Type B pancreatic cell (in vitro differentiated cells): ENCODE data around the gene CCDC102B. TPM values are rescaled to one million over a fixed set of nuclear protein-coding genes. Genes with fewer than 3 reads are reported as not detected.

Source experiments
- DNase-seq: peaks from one replicate; pipeline ENCODE4 v3.0.0; 2021; ENCODE audit warnings: mixed read lengths; ENCODE audit not compliant: unreplicated experiment; ENCODE audit errors: extremely low spot score
- H3K27ac Mint-ChIP-seq: 2 replicates; pipeline ENCODE4 v1.8.0; 2021; ENCODE audit warnings: mild to moderate bottlenecking, mixed read lengths
- H3K27me3 Mint-ChIP-seq: 2 replicates; pipeline ENCODE4 v1.8.0; 2021; ENCODE audit warnings: mixed read lengths
- H3K36me3 Mint-ChIP-seq: 2 replicates; pipeline ENCODE4 v1.8.0; 2021; ENCODE audit warnings: mixed read lengths
- H3K4me1 Mint-ChIP-seq: one replicate; pipeline ENCODE4 v1.8.0; 2021; ENCODE audit warnings: mixed read lengths; ENCODE audit not compliant: unreplicated experiment
- H3K4me3 Mint-ChIP-seq: 2 replicates; pipeline ENCODE4 v1.8.0; 2021; ENCODE audit warnings: mild to moderate bottlenecking, mixed read lengths
- H3K9me3 Mint-ChIP-seq: 2 replicates; pipeline ENCODE4 v1.8.0; 2021; ENCODE audit warnings: mixed read lengths
- CTCF ChIP-seq: fragments of 200-600 bp; sonication (generic); conservative IDR thresholded peaks from 2 replicates; pipeline ENCODE4 v1.5.0; 2021; ENCODE audit warnings: antibody characterized with exemption, mild to moderate bottlenecking
- total RNA-seq: library from RNA; stranded (reverse); gene quantifications from 2 replicates; pipeline ENCODE4 v1.2.1, GENCODE V29; 2021; ENCODE audit warnings: low replicate concordance

CCDC102B gene
- total RNA-seq, 1 donor from 2014 or later, result 3.4 TPM

- no peaks in the 10 kb centered on the region for H3K36me3 Mint-ChIP-seq
- DNase-seq, result no peak
- TF ChIP-seq CTCF, result no peak
- no peaks in the 10 kb centered on the region for H3K27me3 Mint-ChIP-seq
- H3K4me3 Mint-ChIP-seq, result no peak overlapping the region
- no peaks in the 10 kb centered on the region for H3K4me1 Mint-ChIP-seq
- no peak overlapping the region for H3K27ac Mint-ChIP-seq
- no peaks in the 10 kb centered on the region for H3K9me3 Mint-ChIP-seq
Observed at GRCh38 chr18:68928762-68929675, 131.1 kb downstream of the CCDC102B start.

- Mint-ChIP-seq H3K4me3 (no peak overlapping the region), H3K4me1 (no peaks in the 10 kb centered on the region), H3K27me3 (no peaks in the 10 kb centered on the region), H3K9me3 (no peaks in the 10 kb centered on the region), H3K27ac (no peak overlapping the region), H3K36me3 (no peaks in the 10 kb centered on the region)
- TF ChIP-seq CTCF, result no peak
- DNase-seq, result no peak
Observed at GRCh38 chr18:68935686-68936085, 137.8 kb downstream of the CCDC102B start.

- Mint-ChIP-seq H3K4me1 (peaks cover 2% of the 10 kb centered on the region), H3K9me3 (no peaks in the 10 kb centered on the region), H3K36me3 (no peaks in the 10 kb centered on the region), H3K27me3 (no peaks in the 10 kb centered on the region), H3K4me3 (no peak overlapping the region), H3K27ac (no peak overlapping the region)
- DNase-seq, result no peak
- TF ChIP-seq CTCF, result no peak
Observed at GRCh38 chr18:68937029-68937599, 139.2 kb downstream of the CCDC102B start.

GRCh38 chr18:68940039-68940438 is 142.2 kb downstream of the CCDC102B start:
- Mint-ChIP-seq H3K36me3 (no peaks in the 10 kb centered on the region), H3K27ac (no peak overlapping the region), H3K9me3 (no peaks in the 10 kb centered on the region), H3K27me3 (no peaks in the 10 kb centered on the region), H3K4me1 (peaks cover 5% of the 10 kb centered on the region), H3K4me3 (no peak overlapping the region)
- no peak for DNase-seq
- TF ChIP-seq CTCF, result no peak

GRCh38 chr18:68940754-68941153 is 142.9 kb downstream of the CCDC102B start:
- TF ChIP-seq CTCF, result no peak

More at GRCh38 chr18:68940754-68941153, 142.9 kb downstream of the CCDC102B start:
- no peak for DNase-seq
- Mint-ChIP-seq H3K36me3 (no peaks in the 10 kb centered on the region), H3K27ac (no peak overlapping the region), H3K27me3 (no peaks in the 10 kb centered on the region), H3K4me3 (no peak overlapping the region), H3K4me1 (peaks cover 5% of the 10 kb centered on the region), H3K9me3 (no peaks in the 10 kb centered on the region)
